GM23248 (cell line): ENCODE results near the gene ATG9A. TPM values are rescaled to one million over a fixed set of nuclear protein-coding genes. Genes with fewer than 3 reads are reported as not detected.

ENCODE experiments used
- DNase-seq: peaks from one replicate; pipeline ENCODE4 v3.0.0-alpha.2; 2015
- H2AFZ ChIP-seq: fragments of 200-600 bp; sonication (generic); 2 replicates; pipeline ENCODE4 v1.6.1; 2016; ENCODE audit warnings: antibody characterized with exemption
- H3F3A ChIP-seq: fragments of 200-600 bp; sonication (generic); 2 replicates; pipeline ENCODE4 v1.6.1; 2016; ENCODE audit warnings: mild to moderate bottlenecking, antibody characterized with exemption, mixed run types; ENCODE audit not compliant: insufficient read depth
- H3K27ac ChIP-seq: fragments of 200-600 bp; sonication (generic); 2 replicates; pipeline ENCODE4 v1.5.1; 2016; ENCODE audit warnings: mild to moderate bottlenecking
- H3K27me3 ChIP-seq: fragments of 200-600 bp; sonication (generic); replicated peaks from 2 replicates; pipeline ENCODE4 v1.6.1; 2016; ENCODE audit warnings: mild to moderate bottlenecking; ENCODE audit not compliant: insufficient read depth
- H3K36me3 ChIP-seq: fragments of 200-600 bp; sonication (generic); 2 replicates; pipeline ENCODE4 v1.6.1; 2016; ENCODE audit warnings: low read depth, mild to moderate bottlenecking
- H3K4me1 ChIP-seq: fragments of 200-600 bp; sonication (generic); 2 replicates; pipeline ENCODE4 v1.6.1; 2016; ENCODE audit warnings: mild to moderate bottlenecking; ENCODE audit not compliant: insufficient read depth
- H3K4me2 ChIP-seq: fragments of 200-600 bp; sonication (generic); one replicate; pipeline ENCODE4 v1.6.1; 2016; ENCODE audit warnings: mild to moderate bottlenecking; ENCODE audit not compliant: unreplicated experiment
- H3K4me3 ChIP-seq: fragments of 200-600 bp; sonication (generic); 2 replicates; pipeline ENCODE4 v1.5.1; 2016; ENCODE audit warnings: mild to moderate bottlenecking
- H3K79me2 ChIP-seq: fragments of 200-600 bp; sonication (generic); 2 replicates; pipeline ENCODE4 v1.6.1; 2016; ENCODE audit warnings: mild to moderate bottlenecking; ENCODE audit not compliant: insufficient read depth
- H3K9ac ChIP-seq: fragments of 200-600 bp; sonication (generic); 2 replicates; pipeline ENCODE4 v1.6.1; 2016; ENCODE audit warnings: mild to moderate bottlenecking
- H3K9me2 ChIP-seq: fragments of 200-600 bp; sonication (generic); 2 replicates; pipeline ENCODE4 v1.6.1; 2016; ENCODE audit warnings: mixed run types, mild to moderate bottlenecking, moderate library complexity; ENCODE audit not compliant: insufficient read depth
- H3K9me3 ChIP-seq: fragments of 200-600 bp; sonication (generic); one replicate; pipeline ENCODE4 v1.6.1; 2017; ENCODE audit warnings: low read depth
- H4K20me1 ChIP-seq: fragments of 200-600 bp; sonication (generic); 2 replicates; pipeline ENCODE4 v1.6.0; 2016; ENCODE audit not compliant: insufficient read depth
- EZH2 ChIP-seq: fragments of 200-600 bp; sonication (generic); IDR thresholded peaks from 2 replicates; pipeline ENCODE4 v1.6.1; 2018; ENCODE audit warnings: antibody characterized with exemption, mild to moderate bottlenecking; ENCODE audit not compliant: insufficient read depth, poor library complexity, severe bottlenecking
- EZH2phosphoT487 ChIP-seq: fragments of 200-600 bp; sonication (generic); IDR thresholded peaks from 2 replicates; pipeline ENCODE4 v1.6.1; 2018; ENCODE audit warnings: antibody characterized with exemption, moderate library complexity, mild to moderate bottlenecking, low read depth; ENCODE audit not compliant: insufficient read depth
- WGBS, 2 experiments: methylation state at CpG; one replicate each; pipeline ENCODE4 v1.1.6; 2015 to 2017; ENCODE audit warnings: low lambda C conversion rate in 2 of 2, low coverage in 1 of 2; ENCODE audit errors: missing lambda C conversion rate in 2 of 2; 5-methylcytosine and 5-hydroxymethylcytosine counted together
- in situ Hi-C: fragments of 300-500 bp; cut with MboI; formaldehyde crosslinking; loops from 2 replicates; pipeline ENCODE4 v1.15.0; 2020
- polyA plus RNA-seq: library from polyadenylated mRNA; unstranded; fragments of >200 nt; fragmentation: Nextera tagmentation; extraction: Ambion mirVana; gene quantifications from 2 replicates; pipeline ENCODE4 v1.2.1, GENCODE V29; 2016
- total RNA-seq: library from RNA; depleted of rRNA; stranded (reverse); fragments of >200 nt; shearing (Covaris generic); gene quantifications from 2 replicates; pipeline ENCODE4 v1.2.3, GENCODE V29; 2014

Gene ATG9A
- total and polyA plus RNA-seq, 2 experiments from 2014 or later, result 68.5 to 84.4 TPM

DNA sequence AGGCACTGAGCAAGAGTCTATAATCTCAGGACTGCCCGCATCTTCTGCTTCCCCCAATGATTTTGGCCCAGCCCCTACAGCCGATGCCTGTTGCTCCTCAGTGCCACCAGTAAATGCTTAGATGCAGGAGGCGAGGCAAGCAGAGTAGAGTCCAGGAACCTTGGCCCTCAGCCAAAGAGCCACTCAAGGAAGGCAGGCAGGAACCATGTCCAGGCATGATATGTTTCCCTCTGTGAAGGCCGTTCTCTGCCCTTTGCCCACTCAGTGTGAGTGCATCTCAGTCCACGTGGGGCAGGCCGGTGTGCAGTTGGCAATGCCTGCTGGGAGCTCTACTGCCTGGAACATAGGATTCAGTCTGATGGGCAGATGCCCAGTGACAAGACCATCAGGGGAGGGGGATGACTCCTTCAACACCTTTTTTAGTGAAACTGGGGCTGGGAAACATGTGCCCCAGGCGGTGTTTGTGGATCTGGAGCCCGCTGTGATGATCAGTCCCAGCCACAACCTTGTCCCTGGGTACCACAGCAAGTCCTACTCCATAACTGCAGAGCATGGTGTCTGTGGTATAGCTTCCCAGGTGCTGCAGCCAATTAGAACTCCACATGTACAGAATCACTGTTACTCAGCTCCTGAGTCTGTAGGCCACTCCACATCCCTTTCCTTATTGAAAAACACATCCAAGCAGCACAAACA lies 40.1 kb upstream of the ATG9A start:
- H2AFZ ChIP-seq, result no peak overlapping the region
- in situ Hi-C loops, result no loop called here
- 52 to 55% methylated on average over 8 of the region's 8 CpGs for WGBS, 2 experiments
- no peak overlapping the region for H3K4me2 ChIP-seq
- no peaks in the 10 kb centered on the region for H3K9me3 ChIP-seq
- no peaks in the 10 kb centered on the region for H3K27me3 ChIP-seq
- peaks cover 12% of the 10 kb centered on the region for H3F3A ChIP-seq
- no peaks in the 10 kb centered on the region for H3K9me2 ChIP-seq
- H3K27ac ChIP-seq, result no peak overlapping the region
- H3K4me3 ChIP-seq, result no peak overlapping the region
- H4K20me1 ChIP-seq, result no peaks in the 10 kb centered on the region
- H3K79me2 ChIP-seq, result no peaks in the 10 kb centered on the region
- H3K4me1 ChIP-seq, result peaks cover 23% of the 10 kb centered on the region
- DNase-seq, result no peak
- H3K36me3 ChIP-seq, result no peaks in the 10 kb centered on the region
- no peak overlapping the region for H3K9ac ChIP-seq
- TF ChIP-seq EZH2 (no peak), EZH2phosphoT487 (no peak)

DNA sequence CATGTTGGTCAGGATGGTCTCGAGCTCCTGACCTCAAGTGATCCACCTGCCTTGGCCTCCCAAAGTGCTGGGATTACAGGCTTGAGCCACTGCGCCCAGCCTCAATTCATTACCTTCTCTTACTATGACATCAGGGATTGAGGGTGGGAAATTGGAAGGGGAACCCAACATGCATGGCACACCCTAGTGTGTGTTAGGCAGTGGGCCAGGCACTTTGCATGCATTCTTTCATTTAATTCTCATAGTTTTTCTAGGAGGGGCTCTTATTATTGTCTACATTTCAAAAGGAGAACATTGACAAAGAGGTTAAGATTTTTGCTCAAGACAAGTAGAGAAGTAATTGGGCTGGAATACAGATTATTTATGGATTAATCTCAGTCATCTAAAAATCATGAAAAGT lies 38.9 kb upstream of the ATG9A start:
- DNase-seq, result no peak
- TF ChIP-seq EZH2 (no peak), EZH2phosphoT487 (no peak)
- Histone ChIP-seq H3K4me2 (no peak overlapping the region), H3K79me2 (no peaks in the 10 kb centered on the region), H2AFZ (no peak overlapping the region), H4K20me1 (no peaks in the 10 kb centered on the region), H3K36me3 (no peaks in the 10 kb centered on the region), H3K27ac (no peak overlapping the region), H3K9ac (no peak overlapping the region), H3F3A (peaks cover under 1% of the 10 kb centered on the region; the same call in 1 of the 2 replicates), H3K9me3 (no peaks in the 10 kb centered on the region), H3K4me1 (0 out of 2 replicates have a peak, but pooled peaks cover 11% of the 10 kb centered on the region), H3K9me2 (no peaks in the 10 kb centered on the region), H3K4me3 (no peak overlapping the region), H3K27me3 (no peaks in the 10 kb centered on the region)
- in situ Hi-C loops, result no loop called here
- 41 to 54% methylated on average over 2 of the region's 2 CpGs for WGBS, 2 experiments

DNA sequence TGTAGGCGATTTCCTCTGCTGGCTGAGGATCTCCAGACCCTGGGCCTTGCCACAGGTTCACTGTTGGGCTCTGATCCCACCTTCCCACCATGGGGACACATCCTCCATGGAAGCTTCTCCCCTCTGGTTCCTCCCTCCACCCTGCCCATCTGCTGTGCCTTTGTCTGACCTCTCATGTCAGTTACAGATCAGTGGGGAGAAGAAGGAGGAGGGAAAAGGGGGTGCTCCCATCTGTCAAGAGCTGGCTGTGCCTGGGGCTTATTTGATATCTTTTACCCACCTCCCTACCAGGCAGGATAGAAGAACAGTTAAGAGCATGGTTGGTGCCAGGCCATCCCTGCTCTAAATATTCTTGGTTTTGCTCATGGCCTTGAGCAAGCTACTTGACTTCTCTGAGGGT lies 37.5 kb upstream of the ATG9A start:
- no peaks in the 10 kb centered on the region for H3K9me2 ChIP-seq
- no peak overlapping the region for H3K9ac ChIP-seq
- no peak overlapping the region for H3K4me2 ChIP-seq
- no peaks in the 10 kb centered on the region for H3F3A ChIP-seq
- WGBS, 2 experiments, result 50% methylated on average over 1 of the region's 1 CpG; no CpG with 5 or more reads in 1 of the 2 experiments
- no peak overlapping the region for H3K4me3 ChIP-seq
- no peaks in the 10 kb centered on the region for H3K27me3 ChIP-seq
- TF ChIP-seq EZH2phosphoT487 (no peak), EZH2 (no peak)
- H3K79me2 ChIP-seq, result no peaks in the 10 kb centered on the region
- in situ Hi-C loops, result no loop called here
- no peaks in the 10 kb centered on the region for H3K36me3 ChIP-seq
- H2AFZ ChIP-seq, result no peak overlapping the region
- H3K4me1 ChIP-seq, result no peaks in the 10 kb centered on the region
- no peak for DNase-seq
- H3K27ac ChIP-seq, result no peak overlapping the region
- H3K9me3 ChIP-seq, result no peaks in the 10 kb centered on the region
- H4K20me1 ChIP-seq, result no peaks in the 10 kb centered on the region

DNA sequence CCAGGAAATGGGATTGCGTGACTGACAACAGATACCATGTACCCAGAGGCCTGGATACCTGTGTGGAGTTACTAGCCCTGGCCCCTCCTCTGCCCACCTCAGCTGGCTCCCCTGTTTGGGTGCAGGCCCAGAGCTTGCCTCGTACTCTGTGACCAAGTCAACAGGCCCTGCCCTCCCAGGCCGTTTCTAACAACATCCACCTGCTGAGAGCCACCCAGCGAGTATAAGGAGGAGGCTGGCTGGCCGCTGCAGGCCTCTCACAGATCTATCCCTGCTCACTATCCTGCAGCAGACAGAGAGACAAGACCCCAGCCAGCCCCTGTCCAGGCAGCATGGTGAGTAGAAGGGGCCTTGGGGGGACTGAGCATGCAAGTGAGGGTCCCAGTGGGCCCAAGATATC lies 36.8 kb upstream of the ATG9A start:
- no peak for TF ChIP-seq EZH2phosphoT487
- TF ChIP-seq EZH2, result no peak
- Histone ChIP-seq H2AFZ (no peak overlapping the region), H3K27ac (no peak overlapping the region), H3K9ac (no peak overlapping the region), H3K4me3 (no peak overlapping the region), H3K4me2 (no peak overlapping the region), H3F3A (no peaks in the 10 kb centered on the region), H3K79me2 (no peaks in the 10 kb centered on the region), H3K9me3 (no peaks in the 10 kb centered on the region), H3K36me3 (no peaks in the 10 kb centered on the region), H3K4me1 (no peaks in the 10 kb centered on the region), H3K27me3 (no peaks in the 10 kb centered on the region), H3K9me2 (no peaks in the 10 kb centered on the region), H4K20me1 (no peaks in the 10 kb centered on the region)
- 54 to 58% methylated on average over 5 of the region's 5 CpGs for WGBS, 2 experiments
- in situ Hi-C loops, result no loop called here
- DNase-seq, result no peak
